Rectal smooth muscle tissue (tissue), 1 donor: ENCODE data around the gene KCTD6.
"Not testable (repeated sequence)": the region's sequence is repeated elsewhere in the genome, so short reads cannot be mapped to it uniquely, and the experiment has no call there.

Experiments
- H3K27ac ChIP-seq: one replicate; pipeline ENCODE4 v1.7.0; 2013; ENCODE audit warnings: low read depth, low read length, inconsistent platforms
- H3K27me3 ChIP-seq: one replicate; pipeline ENCODE4 v1.7.0; 2013; ENCODE audit warnings: low read length; ENCODE audit not compliant: control insufficient read depth, insufficient read depth
- H3K36me3 ChIP-seq: one replicate; pipeline ENCODE4 v1.7.0; 2013; ENCODE audit warnings: low read length; ENCODE audit not compliant: control insufficient read depth, insufficient read depth
- H3K4me1 ChIP-seq: one replicate; pipeline ENCODE4 v1.7.0; 2013; ENCODE audit warnings: low read length; ENCODE audit not compliant: control insufficient read depth, insufficient read depth
- H3K4me3 ChIP-seq: one replicate; pipeline ENCODE4 v1.7.0; 2013; ENCODE audit warnings: low read length
- H3K9ac ChIP-seq: one replicate; pipeline ENCODE4 v1.7.0; 2013; ENCODE audit warnings: low read length

KCTD6 gene

GRCh38 chr3:58520403-58521335 lies 28.8 kb downstream of the KCTD6 start:
- peaks cover 30% of the 10 kb centered on the region for H3K36me3 ChIP-seq
- no peak overlapping the region for H3K27ac ChIP-seq
- no peak overlapping the region for H3K9ac ChIP-seq
- no peak overlapping the region for H3K4me3 ChIP-seq
- H3K27me3 ChIP-seq, result no peaks in the 10 kb centered on the region
- H3K4me1 ChIP-seq, result no peaks in the 10 kb centered on the region

GRCh38 chr3:58521336-58521670 lies 29.4 kb downstream of the KCTD6 start:
- Histone ChIP-seq H3K9ac (no peak overlapping the region), H3K4me3 (no peak overlapping the region), H3K27ac (no peak overlapping the region), H3K4me1 (no peaks in the 10 kb centered on the region), H3K36me3 (peaks cover 32% of the 10 kb centered on the region), H3K27me3 (no peaks in the 10 kb centered on the region)

- Histone ChIP-seq H3K36me3 (peaks cover 38% of the 10 kb centered on the region), H3K4me3 (no peak overlapping the region), H3K4me1 (no peaks in the 10 kb centered on the region), H3K27ac (no peak overlapping the region), H3K27me3 (no peaks in the 10 kb centered on the region), H3K9ac (no peak overlapping the region)
Observed at GRCh38 chr3:58521917-58522631, 30.2 kb downstream of the KCTD6 start.

GRCh38 chr3:58522759-58523425 lies 31.0 kb downstream of the KCTD6 start:
- peaks cover 43% of the 10 kb centered on the region for H3K36me3 ChIP-seq
- H3K9ac ChIP-seq, result no peak overlapping the region

GRCh38 chr3:58524326-58524888 lies 32.5 kb downstream of the KCTD6 start:
- H3K4me3 ChIP-seq, result no peak overlapping the region
- no peaks in the 10 kb centered on the region for H3K27me3 ChIP-seq
- H3K36me3 ChIP-seq, result peaks cover 43% of the 10 kb centered on the region
- no peaks in the 10 kb centered on the region for H3K4me1 ChIP-seq
- no peak overlapping the region for H3K9ac ChIP-seq
- no peak overlapping the region for H3K27ac ChIP-seq

More at GRCh38 chr3:58522759-58523425, 31.0 kb downstream of the KCTD6 start:
- no peak overlapping the region for H3K27ac ChIP-seq
- H3K4me3 ChIP-seq, result no peak overlapping the region
- H3K27me3 ChIP-seq, result no peaks in the 10 kb centered on the region
- H3K4me1 ChIP-seq, result no peaks in the 10 kb centered on the region

- peaks cover 47% of the 10 kb centered on the region for H3K36me3 ChIP-seq
- no peak overlapping the region for H3K27ac ChIP-seq
- no peaks in the 10 kb centered on the region for H3K27me3 ChIP-seq
- no peaks in the 10 kb centered on the region for H3K4me1 ChIP-seq
- no peak overlapping the region for H3K4me3 ChIP-seq
- H3K9ac ChIP-seq, result no peak overlapping the region
Observed at GRCh38 chr3:58526515-58526957, 34.6 kb downstream of the KCTD6 start.

GRCh38 chr3:58527440-58527839 lies 35.5 kb downstream of the KCTD6 start:
- H3K4me1 ChIP-seq, H3K4me3 ChIP-seq, H3K27ac ChIP-seq, H3K27me3 ChIP-seq, H3K9ac ChIP-seq: not testable (repeated sequence)
- peaks cover 41% of the 10 kb centered on the region for H3K36me3 ChIP-seq

GRCh38 chr3:58528629-58529028 lies 36.7 kb downstream of the KCTD6 start:
- no peak overlapping the region for H3K27ac ChIP-seq
- no peak overlapping the region for H3K4me3 ChIP-seq
- no peak overlapping the region for H3K9ac ChIP-seq
- H3K36me3 ChIP-seq, result peaks cover 39% of the 10 kb centered on the region
- no peaks in the 10 kb centered on the region for H3K27me3 ChIP-seq
- peaks cover 2% of the 10 kb centered on the region for H3K4me1 ChIP-seq

- Histone ChIP-seq H3K36me3 (peaks cover 34% of the 10 kb centered on the region), H3K9ac (no peak overlapping the region), H3K4me3 (no peak overlapping the region), H3K27ac (no peak overlapping the region), H3K27me3 (no peaks in the 10 kb centered on the region), H3K4me1 (peaks cover 2% of the 10 kb centered on the region)
Observed at GRCh38 chr3:58529516-58530353, 37.8 kb downstream of the KCTD6 start.

GRCh38 chr3:58530354-58530865 lies 38.5 kb downstream of the KCTD6 start:
- Histone ChIP-seq H3K27me3 (no peaks in the 10 kb centered on the region), H3K4me1 (peaks cover 2% of the 10 kb centered on the region), H3K36me3 (peaks cover 32% of the 10 kb centered on the region), H3K4me3 (no peak overlapping the region), H3K9ac (no peak overlapping the region), H3K27ac (no peak overlapping the region)

GRCh38 chr3:58531555-58531954 lies 39.7 kb downstream of the KCTD6 start:
- Histone ChIP-seq H3K4me1 (peaks cover 11% of the 10 kb centered on the region), H3K4me3 (no peak overlapping the region), H3K27ac (no peak overlapping the region), H3K27me3 (no peaks in the 10 kb centered on the region), H3K36me3 (peaks cover 25% of the 10 kb centered on the region), H3K9ac (no peak overlapping the region)
